PC-3 (cell line): ENCODE data around the gene SPDYE2B.
"Not testable (repeated sequence)": the region's sequence is repeated elsewhere in the genome, so short reads cannot be mapped to it uniquely, and the experiment has no call there.

Experiments
- CTCF ChIP-seq: fragments of 300-600 bp; sonication (generic); conservative IDR thresholded peaks from 2 replicates; pipeline ENCODE4 v1.5.1; 2017; ENCODE audit warnings: antibody characterized with exemption, low read depth, mild to moderate bottlenecking, low read length
- EZH2 ChIP-seq: fragments of 300-600 bp; sonication (generic); IDR thresholded peaks from one replicate; pipeline ENCODE4 v1.6.1; 2017; ENCODE audit warnings: antibody characterized with exemption, mild to moderate bottlenecking, low read length; ENCODE audit not compliant: unreplicated experiment

- not testable (repeated sequence) for TF ChIP-seq EZH2, CTCF
These were observed 32.0 kb upstream of the SPDYE2B start for GRCh38 chr7:102618122-102618521.
